Esophagus squamous epithelium (tissue), 4 donors: Measurements from ENCODE around the gene MRAS.

Experiments used
- CTCF ChIP-seq, 6 experiments: fragments of 450-650 bp in 4 of 6; fragments of 200-600 bp in 2 of 6; sonication (generic) in 2 of 6; IDR thresholded peaks; one replicate each; pipeline ENCODE4 v1.5.1; 2016 to 2019; ENCODE audit warnings: antibody characterized with exemption in 6 of 6, mild to moderate bottlenecking in 4 of 6, moderate library complexity in 4 of 6
- POLR2A ChIP-seq, 4 donors: fragments of 450-650 bp; IDR thresholded peaks; one replicate each; pipeline ENCODE4 v1.6.1; 2017; ENCODE audit warnings: antibody characterized with exemption in 4 of 4, mild to moderate bottlenecking in 4 of 4, moderate library complexity in 3 of 4

DNA sequence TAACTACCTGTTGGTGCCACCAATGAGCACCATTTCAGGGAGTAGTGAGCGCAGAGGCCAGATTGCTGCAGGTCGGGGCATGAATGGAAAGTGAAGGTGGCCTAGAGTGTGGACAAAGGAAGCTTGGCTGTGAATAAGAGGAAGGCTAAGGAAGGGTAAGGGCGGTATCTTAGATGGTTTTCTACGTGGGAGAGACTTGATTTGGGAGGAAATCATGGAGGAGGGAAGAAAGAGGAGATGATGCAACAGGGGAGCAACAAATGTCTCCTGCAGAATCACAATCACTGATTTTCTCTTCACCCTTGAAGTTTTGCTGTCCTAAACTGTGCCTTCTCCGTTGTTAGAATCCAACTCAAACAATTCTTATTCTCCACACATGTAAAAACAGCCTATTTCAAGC, 40.5 kb upstream of the MRAS start:
- TF ChIP-seq CTCF (IDR thresholded peaks at IDR 0.05) (no peak), POLR2A (IDR thresholded peaks at IDR 0.05) (no peak)
